Vagina (tissue), 2 donors: Measurements from ENCODE around the gene PLEKHG7. TPM values are rescaled to one million over a fixed set of nuclear protein-coding genes. Genes with fewer than 3 reads are reported as not detected.

Experiments used
- DNase-seq, 2 donors: peaks; one replicate each; pipeline ENCODE4 v3.0.0-alpha.2; 2017; ENCODE audit errors: extremely low spot score in 2 of 2
- H3K27ac ChIP-seq: fragments of 200-600 bp; sonication (generic); one replicate; pipeline ENCODE4 v1.5.1; 2019
- H3K27me3 ChIP-seq: fragments of 200-600 bp; sonication (generic); one replicate; pipeline ENCODE4 v1.5.1; 2019
- H3K36me3 ChIP-seq, 2 donors: fragments of 200-600 bp; sonication (generic); one replicate each; pipeline ENCODE4 v1.5.1; 2017 to 2019
- H3K4me1 ChIP-seq: fragments of 200-600 bp; sonication (generic); one replicate; pipeline ENCODE4 v1.5.1; 2019
- H3K4me3 ChIP-seq, 2 donors: fragments of 200-600 bp; sonication (generic); 1 replicate in 1 of 2; 2 replicates in 1 of 2; pipeline ENCODE4 v1.5.1; 2016 to 2019
- H3K9me3 ChIP-seq: fragments of 200-600 bp; sonication (generic); one replicate; pipeline ENCODE4 v1.5.1; 2019
- CTCF ChIP-seq, 3 experiments: fragments of 450-650 bp in 2 of 3; fragments of 200-600 bp in 1 of 3; sonication (generic) in 1 of 3; IDR thresholded peaks; one replicate each; pipeline ENCODE4 v1.5.1; 2017 to 2019; ENCODE audit warnings: antibody characterized with exemption in 3 of 3, mild to moderate bottlenecking in 2 of 3, moderate library complexity in 2 of 3
- POLR2A ChIP-seq, 2 donors: fragments of 450-650 bp; IDR thresholded peaks; one replicate each; pipeline ENCODE4 v1.6.1; 2017; ENCODE audit warnings: antibody characterized with exemption in 2 of 2, mild to moderate bottlenecking in 2 of 2, moderate library complexity in 2 of 2
- POLR2AphosphoS5 ChIP-seq, 2 donors: sonication (generic); formaldehyde crosslinking; IDR thresholded peaks; one replicate each; pipeline ENCODE4 v1.9.0; 2017; ENCODE audit warnings: antibody characterized with exemption in 2 of 2, mild to moderate bottlenecking in 2 of 2, low read depth in 1 of 2; ENCODE audit not compliant: insufficient read depth in 1 of 2
- intact Hi-C: fragments of 100-400 bp; cut with DNase I; formaldehyde crosslinking; loops from one replicate; pipeline ENCODE4 v1.15.1; 2023
- total RNA-seq: library from RNA; depleted of rRNA; stranded (reverse); fragments of >200 nt; gene quantifications from one replicate; pipeline ENCODE4 v1.2.3, GENCODE V29; 2016

Gene PLEKHG7
- total RNA-seq, 1 donor from 2014 or later, result not detected

DNA sequence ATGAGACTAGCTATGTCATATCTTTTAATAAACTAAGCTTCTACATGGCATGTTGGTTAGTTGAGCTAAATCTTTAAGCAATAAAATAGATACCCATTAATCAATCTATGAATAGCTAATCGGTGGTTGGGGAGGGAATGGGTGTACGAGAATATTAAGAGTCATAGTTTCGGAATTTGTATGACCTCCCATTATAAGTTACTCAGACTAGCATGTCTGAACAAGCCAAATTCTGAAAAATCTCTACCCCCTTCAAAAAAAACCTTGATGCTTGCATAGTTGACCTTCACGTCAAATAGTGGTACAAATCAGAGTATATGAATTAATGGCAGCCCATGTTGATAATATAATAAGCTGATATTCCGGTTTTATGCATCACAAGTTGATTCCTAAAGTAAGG is 60.0 kb downstream of the PLEKHG7 start:
- Histone ChIP-seq H3K9me3 (no peaks in the 10 kb centered on the region), H3K4me3 (no peak overlapping the region), H3K27ac (no peak overlapping the region), H3K4me1 (no peaks in the 10 kb centered on the region), H3K27me3 (no peaks in the 10 kb centered on the region), H3K36me3 (no peaks in the 10 kb centered on the region)
- TF ChIP-seq CTCF (IDR thresholded peaks at IDR 0.05) (no peak), POLR2A (IDR thresholded peaks at IDR 0.05) (no peak), POLR2AphosphoS5 (IDR thresholded peaks at IDR 0.05; ENCODE audit: insufficient read depth in 1 of 2, low read depth in 1 of 2) (no peak)
- intact Hi-C loops, result no loop called here
- DNase-seq, result no peak

DNA sequence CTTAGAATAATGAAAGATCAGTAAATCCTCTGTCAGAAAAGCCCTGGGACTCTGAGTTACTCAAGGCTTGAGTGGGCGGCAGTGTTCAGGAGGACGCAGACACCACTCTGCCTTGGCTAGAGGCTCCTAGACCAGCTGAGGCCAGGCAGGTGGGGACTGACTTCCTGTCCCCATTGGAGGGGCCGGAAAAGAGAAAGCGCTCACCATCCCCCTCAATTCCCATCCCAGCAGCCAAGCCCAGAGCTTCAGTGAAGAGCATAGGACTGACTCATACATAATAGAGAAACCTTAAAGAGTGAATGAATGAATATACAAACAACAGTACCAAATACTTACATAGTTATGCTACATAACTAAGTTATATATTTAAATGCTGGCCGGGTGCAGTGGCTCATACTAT is 62.0 kb downstream of the PLEKHG7 start:
- intact Hi-C loops, result no loop called here
- H3K4me3 ChIP-seq, result no peak overlapping the region
- no peak for DNase-seq
- no peaks in the 10 kb centered on the region for H3K4me1 ChIP-seq
- H3K36me3 ChIP-seq, result no peaks in the 10 kb centered on the region
- no peak overlapping the region for H3K27ac ChIP-seq
- no peaks in the 10 kb centered on the region for H3K27me3 ChIP-seq
- H3K9me3 ChIP-seq, result no peaks in the 10 kb centered on the region
- no peak for TF ChIP-seq POLR2A (IDR thresholded peaks at IDR 0.05)

DNA sequence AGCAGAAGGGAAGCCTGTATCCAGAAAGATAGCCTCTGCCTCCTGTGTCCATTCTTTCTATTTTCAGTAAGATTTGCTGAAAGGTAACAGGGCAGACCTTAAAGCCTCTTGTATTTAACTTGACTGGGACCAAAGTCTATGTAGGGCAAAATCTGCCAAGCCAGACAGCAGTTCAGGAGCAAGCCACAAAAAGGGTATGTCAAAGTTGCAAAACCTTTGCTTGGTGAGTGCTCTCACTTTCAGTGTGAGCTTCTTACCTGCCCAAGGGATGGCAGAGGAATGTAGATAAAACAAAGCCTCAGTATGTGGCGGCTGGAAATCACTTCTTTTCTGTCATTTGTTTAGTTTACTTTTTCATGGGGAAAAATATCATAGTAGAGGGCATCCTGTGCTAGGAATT is 63.1 kb downstream of the PLEKHG7 start:
- intact Hi-C loops, result no loop called here

GRCh38 chr12:92769124-92769901 is 66.5 kb downstream of the PLEKHG7 start:
- intact Hi-C loops, result no loop called here
- no peaks in the 10 kb centered on the region for H3K36me3 ChIP-seq

More for the DNA sequence above, 63.1 kb downstream of the PLEKHG7 start:
- H3K27ac ChIP-seq, result no peak overlapping the region
- no peaks in the 10 kb centered on the region for H3K27me3 ChIP-seq
- no peaks in the 10 kb centered on the region for H3K36me3 ChIP-seq
- no peak for TF ChIP-seq POLR2A (IDR thresholded peaks at IDR 0.05)
- H3K9me3 ChIP-seq, result no peaks in the 10 kb centered on the region
- no peak for DNase-seq
- no peaks in the 10 kb centered on the region for H3K4me1 ChIP-seq
- no peak overlapping the region for H3K4me3 ChIP-seq

GRCh38 chr12:92771001-92771400 is 68.2 kb downstream of the PLEKHG7 start:
- no peak overlapping the region for H3K4me3 ChIP-seq
- no peak overlapping the region for H3K27ac ChIP-seq
- no peaks in the 10 kb centered on the region for H3K9me3 ChIP-seq
- H3K27me3 ChIP-seq, result no peaks in the 10 kb centered on the region
- no peaks in the 10 kb centered on the region for H3K4me1 ChIP-seq
- no peak for DNase-seq
- intact Hi-C loops, result no loop called here
- no peaks in the 10 kb centered on the region for H3K36me3 ChIP-seq
- no peak for TF ChIP-seq CTCF (IDR thresholded peaks at IDR 0.05)
- no peak for TF ChIP-seq POLR2AphosphoS5 (IDR thresholded peaks at IDR 0.05; ENCODE audit: insufficient read depth in 1 of 2, low read depth in 1 of 2)
- no peak for TF ChIP-seq POLR2A (IDR thresholded peaks at IDR 0.05)

More at GRCh38 chr12:92769124-92769901, 66.5 kb downstream of the PLEKHG7 start:
- no peak overlapping the region for H3K4me3 ChIP-seq
- no peaks in the 10 kb centered on the region for H3K9me3 ChIP-seq
- H3K27me3 ChIP-seq, result no peaks in the 10 kb centered on the region
- no peak for DNase-seq
- H3K27ac ChIP-seq, result no peak overlapping the region
- TF ChIP-seq POLR2AphosphoS5 (IDR thresholded peaks at IDR 0.05; ENCODE audit: insufficient read depth in 1 of 2, low read depth in 1 of 2) (no peak), POLR2A (IDR thresholded peaks at IDR 0.05) (no peak), CTCF (IDR thresholded peaks at IDR 0.05) (no peak)
- H3K4me1 ChIP-seq, result no peaks in the 10 kb centered on the region

GRCh38 chr12:92775416-92775815 is 72.6 kb downstream of the PLEKHG7 start:
- Histone ChIP-seq H3K27me3 (no peaks in the 10 kb centered on the region), H3K27ac (no peak overlapping the region), H3K4me1 (no peaks in the 10 kb centered on the region), H3K9me3 (no peaks in the 10 kb centered on the region), H3K4me3 (no peak overlapping the region), H3K36me3 (peaks cover 0 to 34% of the 10 kb centered on the region in 2 donors)
- TF ChIP-seq CTCF (IDR thresholded peaks at IDR 0.05), result no peak
- TF ChIP-seq POLR2AphosphoS5 (IDR thresholded peaks at IDR 0.05; ENCODE audit: insufficient read depth in 1 of 2, low read depth in 1 of 2), result no peak
- no peak for TF ChIP-seq POLR2A (IDR thresholded peaks at IDR 0.05)
- intact Hi-C loops, result no loop called here
- no peak for DNase-seq
